Mesodermal cell (in vitro differentiated cells): ENCODE measurements around the gene PAQR3.
A peak's percentile ranks its signal among the peaks of the same experiment; 100 is the strongest.
"Not testable (repeated sequence)": the region's sequence is repeated elsewhere in the genome, so short reads cannot be mapped to it uniquely, and the experiment has no call there.

Source experiments
- H3K27ac ChIP-seq: 2 replicates; pipeline ENCODE4 v1.7.0; 2013; ENCODE audit warnings: mild to moderate bottlenecking, low read depth, low read length, moderate library complexity; ENCODE audit not compliant: severe bottlenecking
- H3K36me3 ChIP-seq: 2 replicates; pipeline ENCODE4 v1.7.1; 2013; ENCODE audit warnings: mild to moderate bottlenecking, low read length, moderate library complexity; ENCODE audit not compliant: control insufficient read depth, insufficient read depth
- H3K4me1 ChIP-seq: one replicate; pipeline ENCODE4 v1.7.1; 2013; ENCODE audit warnings: mild to moderate bottlenecking, low read length; ENCODE audit not compliant: insufficient read depth, control insufficient read depth, poor library complexity, severe bottlenecking
- H3K4me3 ChIP-seq: 2 replicates; pipeline ENCODE4 v1.7.0; 2013; ENCODE audit warnings: low read length, control low read depth, mild to moderate bottlenecking; ENCODE audit not compliant: insufficient read depth, poor library complexity, severe bottlenecking; ENCODE audit errors: extremely low read depth
- H3K9me3 ChIP-seq: 2 replicates; pipeline ENCODE4 v1.7.1; 2013; ENCODE audit warnings: mild to moderate bottlenecking, low read length, moderate library complexity; ENCODE audit not compliant: control insufficient read depth
- WGBS, 2 experiments: methylation state at CpG; one replicate each; pipeline ENCODE4 v1.1.5; 2013; ENCODE audit warnings: missing lambda C conversion rate in 2 of 2; ENCODE audit not compliant: insufficient coverage in 2 of 2; 5-methylcytosine and 5-hydroxymethylcytosine counted together

The PAQR3 gene

GRCh38 chr4:78928835-78929234 is 10.4 kb downstream of the PAQR3 start:
- Histone ChIP-seq H3K4me1 (no peaks in the 10 kb centered on the region), H3K9me3 (no peaks in the 10 kb centered on the region), H3K36me3 (peaks cover 70% of the 10 kb centered on the region), H3K27ac (no peak overlapping the region), H3K4me3 (no peak overlapping the region)
- 88 to 98% methylated on average over 8 of the region's 9 CpGs for WGBS, 2 experiments

GRCh38 chr4:78926826-78927225 is 12.4 kb downstream of the PAQR3 start:
- WGBS, 2 experiments: 88 to 100% methylated on average over 1 of the region's 1 CpG
- Histone ChIP-seq H3K36me3 (peaks cover 62% of the 10 kb centered on the region), H3K4me1 (no peaks in the 10 kb centered on the region), H3K4me3 (no peak overlapping the region), H3K9me3 (no peaks in the 10 kb centered on the region), H3K27ac (no peak overlapping the region)

GRCh38 chr4:78923464-78924312 is 15.6 kb downstream of the PAQR3 start:
- WGBS, 2 experiments: no CpG with 5 or more reads among the region's 4 CpGs

GRCh38 chr4:78922207-78922606 is 17.0 kb downstream of the PAQR3 start:
- H3K36me3 ChIP-seq: peaks cover 36% of the 10 kb centered on the region
- peak overlapping the region; percentile 4 for H3K27ac ChIP-seq
- no peaks in the 10 kb centered on the region for H3K4me1 ChIP-seq
- no CpG with 5 or more reads among the region's 4 CpGs for WGBS, 2 experiments
- no peaks in the 10 kb centered on the region for H3K9me3 ChIP-seq
- H3K4me3 ChIP-seq: no peak overlapping the region

More at GRCh38 chr4:78923464-78924312, 15.6 kb downstream of the PAQR3 start:
- H3K9me3 ChIP-seq: no peaks in the 10 kb centered on the region
- H3K36me3 ChIP-seq: peaks cover 46% of the 10 kb centered on the region
- H3K4me1 ChIP-seq: no peaks in the 10 kb centered on the region
- no peak overlapping the region for H3K27ac ChIP-seq
- no peak overlapping the region for H3K4me3 ChIP-seq

GRCh38 chr4:78910612-78911011 is 28.6 kb downstream of the PAQR3 start:
- Histone ChIP-seq H3K9me3 (no peaks in the 10 kb centered on the region), H3K36me3 (peaks cover 39% of the 10 kb centered on the region), H3K4me3 (no peak overlapping the region), H3K27ac (no peak overlapping the region), H3K4me1 (no peaks in the 10 kb centered on the region)
- WGBS, 2 experiments: 100% methylated on average over 2 of the region's 2 CpGs; no CpG with 5 or more reads in 1 of the 2 experiments

DNA sequence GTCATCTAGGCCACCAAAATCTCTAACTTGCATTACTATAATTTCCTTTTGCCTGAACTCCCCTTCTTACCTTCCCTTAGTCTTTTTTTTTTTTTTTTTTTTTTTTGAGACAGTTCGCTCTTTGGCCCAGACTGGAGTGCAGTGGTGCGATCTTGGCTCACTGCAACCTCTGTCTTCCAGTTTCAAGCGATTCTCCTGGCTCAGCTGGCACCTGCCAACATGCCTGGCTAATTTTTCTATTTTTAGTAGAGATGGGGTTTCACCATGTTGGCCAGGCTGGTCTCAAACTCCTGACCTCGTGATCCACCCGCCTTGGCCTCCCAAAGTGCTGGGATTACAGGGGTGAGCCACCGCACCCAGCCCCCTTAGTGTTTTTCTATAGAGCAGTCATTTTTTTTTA is 30.3 kb downstream of the PAQR3 start:
- H3K4me3 ChIP-seq, H3K27ac ChIP-seq, H3K4me1 ChIP-seq, H3K9me3 ChIP-seq: not testable (repeated sequence)
- H3K36me3 ChIP-seq: peaks cover 36% of the 10 kb centered on the region
- 100% methylated on average over 1 to 2 of the region's 6 CpGs for WGBS, 2 experiments

DNA sequence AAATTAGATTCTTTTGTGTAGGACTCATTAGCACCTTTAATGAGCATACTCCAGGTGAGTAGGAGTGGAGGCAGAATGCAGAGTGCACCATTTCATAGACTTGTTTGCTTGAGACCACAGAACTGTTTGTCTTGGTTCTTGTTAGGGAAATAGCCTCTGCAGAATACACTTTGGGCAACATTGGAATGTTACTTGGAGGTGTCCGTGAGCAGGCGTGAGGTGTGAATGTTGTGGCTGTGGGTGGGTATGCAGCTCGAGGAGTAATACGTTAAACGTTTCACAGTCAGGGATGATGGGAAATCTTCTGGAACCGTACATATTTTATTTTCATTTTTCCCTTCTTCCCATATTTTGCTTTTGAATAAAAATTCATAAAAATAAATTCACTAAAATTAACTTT is 31.6 kb downstream of the PAQR3 start:
- 84 to 100% methylated on average over 2 to 4 of the region's 6 CpGs for WGBS, 2 experiments
- no peak overlapping the region for H3K27ac ChIP-seq
- H3K4me3 ChIP-seq: no peak overlapping the region
- H3K9me3 ChIP-seq: no peaks in the 10 kb centered on the region
- peaks cover 36% of the 10 kb centered on the region for H3K36me3 ChIP-seq
- no peaks in the 10 kb centered on the region for H3K4me1 ChIP-seq

DNA sequence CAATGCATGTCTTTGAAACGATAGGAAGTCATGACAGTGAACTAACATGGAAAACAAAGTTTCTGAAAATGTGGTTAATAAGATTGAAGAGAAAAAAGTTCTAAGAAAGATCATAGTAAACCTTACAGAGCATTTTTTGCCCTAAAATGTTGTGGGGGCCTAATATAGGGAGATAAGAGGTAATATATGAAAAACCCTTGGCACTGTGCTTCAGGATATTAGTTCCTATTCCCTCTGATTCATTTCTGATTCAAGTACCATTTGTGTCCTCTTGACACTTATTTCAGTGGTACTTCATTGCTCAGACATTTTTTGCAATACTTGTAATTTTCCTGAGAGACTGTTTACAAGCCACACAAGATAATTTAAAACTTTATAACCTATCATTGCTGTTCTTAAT is 35.1 kb downstream of the PAQR3 start:
- Histone ChIP-seq H3K36me3 (peaks cover 23% of the 10 kb centered on the region), H3K9me3 (no peaks in the 10 kb centered on the region), H3K4me3 (no peak overlapping the region), H3K4me1 (no peaks in the 10 kb centered on the region), H3K27ac (no peak overlapping the region)
- 93 to 100% methylated on average over 1 of the region's 1 CpG for WGBS, 2 experiments

- Histone ChIP-seq H3K9me3 (no peaks in the 10 kb centered on the region), H3K27ac (no peak overlapping the region), H3K4me1 (no peaks in the 10 kb centered on the region), H3K4me3 (no peak overlapping the region), H3K36me3 (peaks cover 21% of the 10 kb centered on the region)
- WGBS, 2 experiments: no CpG with 5 or more reads among the region's 1 CpG
Observed at GRCh38 chr4:78902298-78902697, 36.9 kb downstream of the PAQR3 start.

- Histone ChIP-seq H3K4me3 (no peak overlapping the region), H3K27ac (no peak overlapping the region), H3K4me1 (no peaks in the 10 kb centered on the region), H3K9me3 (no peaks in the 10 kb centered on the region), H3K36me3 (peaks cover 21% of the 10 kb centered on the region)
- no CpG with 5 or more reads among the region's 2 CpGs for WGBS, 2 experiments
Observed at GRCh38 chr4:78901882-78902281, 37.4 kb downstream of the PAQR3 start.

- no peak overlapping the region for H3K27ac ChIP-seq
- H3K4me1 ChIP-seq: no peaks in the 10 kb centered on the region
- H3K9me3 ChIP-seq: no peaks in the 10 kb centered on the region
Observed at GRCh38 chr4:78899302-78899701, 39.9 kb downstream of the PAQR3 start.

More at GRCh38 chr4:78899302-78899701, 39.9 kb downstream of the PAQR3 start:
- peaks cover 36% of the 10 kb centered on the region for H3K36me3 ChIP-seq
- H3K4me3 ChIP-seq: no peak overlapping the region
